D721Med (cell line): Measurements from ENCODE around the gene SNRNP25.
A peak's percentile ranks its signal among the peaks of the same experiment; 100 is the strongest.
"Not testable (repeated sequence)": the region's sequence is repeated elsewhere in the genome, so short reads cannot be mapped to it uniquely, and the experiment has no call there.

Experiments used
- DNase-seq: peaks from one replicate; pipeline ENCODE4 v3.0.0; 2011; ENCODE audit warnings: low spot score; ENCODE audit not compliant: insufficient read length
- FAIRE-seq: peaks from 2 replicates; lab custom pipeline; 2011; peaks lifted over from hg19 to GRCh38; lab: Jason Lieb, UNC
- TF ChIP-seq, protein P1 (sequence below): IDR thresholded peaks from 2 replicates; pipeline ENCODE4 v1.5.1; 2012; ENCODE audit warnings: mild to moderate bottlenecking, control low read depth; ENCODE audit not compliant: insufficient read depth; ENCODE audit errors: missing control alignments

The SNRNP25 gene

DNA sequence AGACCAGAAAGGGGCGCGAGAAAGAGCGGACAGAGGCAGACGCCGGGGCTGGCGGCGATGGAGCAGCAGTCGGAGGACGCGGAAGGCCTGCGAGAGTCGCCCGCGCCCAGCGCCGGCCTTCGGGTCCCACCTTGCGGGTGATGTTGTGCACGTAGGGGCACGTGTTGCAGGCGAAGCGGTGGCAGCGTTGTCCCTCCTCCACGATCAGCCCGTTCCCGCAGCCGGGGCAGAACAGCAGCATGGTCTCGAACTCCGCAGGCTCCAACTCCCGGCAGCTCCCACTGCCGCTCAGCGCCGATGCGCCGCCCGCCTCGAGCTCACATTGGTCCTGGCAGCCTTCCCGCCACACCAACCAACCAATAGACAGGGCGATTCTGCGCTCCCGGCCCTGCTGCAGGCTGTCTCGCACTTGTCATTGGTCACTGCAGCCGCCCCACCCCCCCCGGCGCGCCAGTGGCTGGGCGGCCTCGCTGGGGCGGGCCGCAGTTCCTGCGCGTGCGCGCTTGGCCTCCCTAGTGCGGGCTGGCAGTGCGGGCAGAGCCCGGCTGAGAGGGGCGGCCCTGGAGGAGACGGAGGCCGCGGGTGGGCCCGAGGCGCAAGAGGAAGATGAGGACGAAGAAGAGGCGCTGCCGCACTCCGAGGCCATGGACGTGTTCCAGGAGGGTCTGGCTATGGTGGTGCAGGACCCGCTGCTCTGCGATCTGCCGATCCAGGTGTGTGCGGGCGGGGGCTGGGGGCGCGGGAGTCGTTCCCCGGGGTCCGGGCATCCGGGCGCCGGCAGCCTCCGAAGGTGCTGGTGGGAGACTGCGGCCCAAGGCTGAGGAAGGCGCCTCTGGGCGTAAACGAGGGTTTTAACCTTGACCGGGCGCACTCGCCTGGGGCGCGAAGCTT lies at the start of gene SNRNP25, which contains the start of gene POLR3K:
SNRNP25 (plus strand) TSS at position 483 of the 891 bp plus-strand sequence; CDS start at position 672, 189 bp downstream.
POLR3K (minus strand) TSS at position 263 of the 891 bp plus-strand sequence; CDS start at position 241, 22 bp downstream.
- DNase-seq (peak; percentile 98), FAIRE-seq (no peak)
- TF ChIP-seq, protein P1, sequence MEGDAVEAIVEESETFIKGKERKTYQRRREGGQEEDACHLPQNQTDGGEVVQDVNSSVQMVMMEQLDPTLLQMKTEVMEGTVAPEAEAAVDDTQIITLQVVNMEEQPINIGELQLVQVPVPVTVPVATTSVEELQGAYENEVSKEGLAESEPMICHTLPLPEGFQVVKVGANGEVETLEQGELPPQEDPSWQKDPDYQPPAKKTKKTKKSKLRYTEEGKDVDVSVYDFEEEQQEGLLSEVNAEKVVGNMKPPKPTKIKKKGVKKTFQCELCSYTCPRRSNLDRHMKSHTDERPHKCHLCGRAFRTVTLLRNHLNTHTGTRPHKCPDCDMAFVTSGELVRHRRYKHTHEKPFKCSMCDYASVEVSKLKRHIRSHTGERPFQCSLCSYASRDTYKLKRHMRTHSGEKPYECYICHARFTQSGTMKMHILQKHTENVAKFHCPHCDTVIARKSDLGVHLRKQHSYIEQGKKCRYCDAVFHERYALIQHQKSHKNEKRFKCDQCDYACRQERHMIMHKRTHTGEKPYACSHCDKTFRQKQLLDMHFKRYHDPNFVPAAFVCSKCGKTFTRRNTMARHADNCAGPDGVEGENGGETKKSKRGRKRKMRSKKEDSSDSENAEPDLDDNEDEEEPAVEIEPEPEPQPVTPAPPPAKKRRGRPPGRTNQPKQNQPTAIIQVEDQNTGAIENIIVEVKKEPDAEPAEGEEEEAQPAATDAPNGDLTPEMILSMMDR = no peak

DNA sequence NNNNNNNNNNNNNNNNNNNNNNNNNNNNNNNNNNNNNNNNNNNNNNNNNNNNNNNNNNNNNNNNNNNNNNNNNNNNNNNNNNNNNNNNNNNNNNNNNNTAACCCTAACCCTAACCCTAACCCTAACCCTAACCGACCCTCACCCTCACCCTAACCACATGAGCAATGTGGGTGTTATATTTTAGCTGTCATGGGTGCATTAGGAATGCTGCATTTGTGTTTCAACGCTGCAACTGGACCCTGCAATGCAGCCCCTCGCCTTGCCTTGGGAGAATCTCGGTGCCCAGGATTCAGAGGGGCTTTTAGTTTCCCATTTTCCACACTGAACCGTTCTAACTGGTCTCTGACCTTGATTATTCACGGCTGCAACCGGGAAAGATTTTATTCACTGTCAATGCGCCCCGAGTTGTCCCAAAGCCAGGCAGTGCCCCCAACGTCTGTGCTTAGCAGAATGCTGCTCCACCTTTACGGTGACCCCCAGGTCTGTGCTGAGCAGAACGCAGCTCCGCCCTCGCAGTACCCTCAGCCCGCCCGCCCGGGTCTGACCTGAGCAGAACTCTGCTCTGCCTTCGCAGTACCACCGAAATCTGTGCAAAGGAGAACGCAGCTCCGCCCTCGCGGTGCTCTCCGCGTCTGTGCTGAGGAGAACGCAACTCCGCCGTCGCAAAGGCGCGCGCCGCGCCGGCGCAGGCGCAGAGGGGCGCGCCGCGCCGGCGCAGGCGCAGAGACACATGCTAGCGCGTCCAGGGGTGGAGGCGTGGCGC lies 43.5 kb upstream of the SNRNP25 start:
- TF ChIP-seq, protein P1 = no peak
- no peak for FAIRE-seq
- no peak for DNase-seq

DNA sequence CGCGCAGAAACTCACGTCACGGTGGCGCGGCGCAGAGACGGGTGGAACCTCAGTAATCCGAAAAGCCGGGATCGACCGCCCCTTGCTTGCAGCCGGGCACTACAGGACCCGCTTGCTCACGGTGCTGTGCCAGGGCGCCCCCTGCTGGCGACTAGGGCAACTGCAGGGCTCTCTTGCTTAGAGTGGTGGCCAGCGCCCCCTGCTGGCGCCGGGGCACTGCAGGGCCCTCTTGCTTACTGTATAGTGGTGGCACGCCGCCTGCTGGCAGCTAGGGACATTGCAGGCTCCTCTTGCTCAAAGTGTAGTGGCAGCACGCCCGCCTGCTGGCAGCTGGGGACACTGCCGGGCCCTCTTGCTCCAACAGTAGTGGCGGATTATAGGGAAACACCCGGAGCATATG lies 42.9 kb upstream of the SNRNP25 start:
- TF ChIP-seq, protein P1 = peak; percentile 41
- DNase-seq, FAIRE-seq: not testable (repeated sequence)

GRCh38 chr16:17062-17765 lies 36.4 kb upstream of the SNRNP25 start:
- not testable (repeated sequence) for DNase-seq, FAIRE-seq

DNA sequence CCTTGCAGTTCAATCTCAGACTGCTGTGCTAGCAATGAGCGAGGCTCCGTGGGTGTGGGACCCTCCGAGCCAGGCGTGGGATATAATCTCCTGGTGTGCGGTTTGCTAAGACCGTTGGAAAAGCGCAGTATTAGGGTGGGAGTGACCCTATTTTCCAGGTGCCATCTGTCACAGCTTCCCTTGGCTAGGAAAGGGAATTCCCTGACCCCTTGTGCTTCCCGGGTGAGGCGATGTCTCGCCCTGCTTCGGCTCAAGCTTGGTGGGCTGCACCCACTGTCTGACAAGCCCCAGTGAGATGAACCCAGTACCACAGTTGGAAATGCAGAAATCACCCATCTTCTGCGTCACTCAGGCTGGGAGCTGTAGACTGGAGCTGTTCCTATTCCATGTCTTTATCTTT lies 32.7 kb upstream of the SNRNP25 start:
- not testable (repeated sequence) for FAIRE-seq, DNase-seq

DNA sequence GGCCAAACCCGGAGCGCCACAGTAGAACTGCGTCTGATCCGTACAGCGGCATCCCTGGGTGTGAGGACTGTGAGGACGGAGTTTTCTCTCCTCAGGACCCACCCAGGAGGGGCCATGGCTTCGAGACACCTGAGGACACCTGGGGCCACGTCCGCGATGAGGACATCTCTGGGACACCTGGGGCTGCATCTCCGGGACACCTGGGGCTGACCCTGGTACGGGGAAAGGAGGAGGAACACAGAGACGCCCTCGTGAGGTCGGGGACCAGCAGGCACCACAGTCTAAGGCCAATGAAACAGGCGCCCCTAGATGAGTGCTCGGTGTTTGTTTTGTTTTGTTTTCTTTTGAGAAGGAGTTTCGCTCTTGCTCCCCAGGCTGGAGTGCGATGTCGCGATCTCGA lies 29.5 kb upstream of the SNRNP25 start:
- FAIRE-seq = not testable (repeated sequence)

GRCh38 chr16:25926-26348 lies 27.7 kb upstream of the SNRNP25 start:
- FAIRE-seq, DNase-seq: not testable (repeated sequence)

More for the DNA sequence above, 29.5 kb upstream of the SNRNP25 start:
- DNase-seq = not testable (repeated sequence)

DNA sequence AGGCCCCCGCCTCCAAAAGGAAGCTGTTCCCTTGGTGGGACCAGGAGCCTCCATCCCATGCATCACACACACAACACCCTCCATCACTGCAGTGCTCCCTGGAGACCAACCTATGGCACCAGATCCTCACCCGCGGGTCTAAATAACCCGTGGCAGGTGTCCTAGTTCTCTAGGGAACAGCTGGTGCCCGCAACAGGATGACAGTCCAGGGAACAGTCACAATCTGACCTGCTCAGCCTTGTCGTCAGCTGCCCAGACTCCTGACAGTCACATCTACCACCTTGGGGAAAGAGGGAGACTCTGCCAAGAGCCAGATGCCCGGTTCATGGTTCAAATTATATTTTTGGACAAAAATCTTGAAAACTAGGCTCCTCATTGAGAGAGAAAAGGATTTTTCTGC lies 23.0 kb upstream of the SNRNP25 start:
- not testable (repeated sequence) for DNase-seq, FAIRE-seq

DNA sequence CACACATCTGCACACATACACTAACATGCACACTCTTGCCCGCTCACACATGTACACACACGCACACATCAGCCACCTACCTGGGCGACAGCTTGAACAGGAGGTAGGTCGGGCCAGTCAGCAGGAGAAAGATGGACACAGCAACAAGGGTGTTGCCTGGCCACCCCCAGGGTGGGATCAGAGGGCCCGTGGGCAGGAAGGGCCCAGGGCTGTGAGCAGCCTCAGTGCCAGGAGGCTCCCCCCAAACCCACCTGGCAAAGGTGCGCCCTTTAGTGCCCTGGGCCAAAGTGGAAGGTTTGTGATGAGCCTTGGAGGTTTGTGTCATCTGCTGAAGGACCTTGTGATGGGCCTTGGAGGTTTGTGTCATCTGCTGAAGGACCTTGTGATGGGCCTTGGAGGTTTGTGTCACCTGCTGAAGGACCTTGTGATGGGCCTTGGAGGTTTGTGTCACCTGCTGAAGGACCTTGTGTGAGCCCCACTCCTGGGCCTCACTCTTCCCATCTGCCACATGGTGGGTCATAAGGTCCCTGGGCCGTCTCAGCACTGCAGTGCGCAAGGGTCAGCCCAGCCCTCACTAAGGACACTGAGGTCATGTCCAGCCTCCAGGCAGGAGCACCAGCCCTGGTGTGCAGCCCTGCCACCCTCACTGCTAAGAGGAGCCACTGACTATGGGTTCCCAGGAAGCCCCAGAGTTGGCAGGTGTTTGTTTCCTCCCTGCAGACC lies 20.3 kb upstream of the SNRNP25 start:
- not testable (repeated sequence) for DNase-seq, FAIRE-seq
